Superior temporal gyrus (tissue), 1 donor: Measurements from ENCODE around the gene PRKN.
A peak's percentile ranks its signal among the peaks of the same experiment; 100 is the strongest.

Experiments used
- DNase-seq: peaks from one replicate; pipeline ENCODE4 v3.0.0-alpha.2; 2016; ENCODE audit errors: extremely low spot score

PRKN gene

DNA sequence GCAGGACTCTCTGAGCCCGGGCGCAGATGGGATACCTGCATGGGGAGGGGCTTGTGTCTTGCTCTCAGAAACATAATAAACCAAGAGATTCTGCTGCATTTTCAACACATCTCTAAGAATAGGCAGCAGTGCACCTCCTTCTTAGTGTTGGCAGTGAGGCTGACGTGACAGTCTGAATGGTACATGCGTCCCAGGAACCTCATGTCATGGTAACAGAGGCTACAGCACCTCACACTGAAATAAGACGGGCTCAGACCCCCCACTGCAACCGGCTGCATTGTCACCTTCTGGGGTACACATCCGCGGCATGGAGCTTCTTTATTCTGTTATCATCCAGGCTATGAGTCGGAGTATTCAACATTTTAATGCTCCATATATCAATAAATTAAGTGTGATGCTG is 1056.4 kb downstream of the PRKN start:
- DNase-seq: no peak

DNA sequence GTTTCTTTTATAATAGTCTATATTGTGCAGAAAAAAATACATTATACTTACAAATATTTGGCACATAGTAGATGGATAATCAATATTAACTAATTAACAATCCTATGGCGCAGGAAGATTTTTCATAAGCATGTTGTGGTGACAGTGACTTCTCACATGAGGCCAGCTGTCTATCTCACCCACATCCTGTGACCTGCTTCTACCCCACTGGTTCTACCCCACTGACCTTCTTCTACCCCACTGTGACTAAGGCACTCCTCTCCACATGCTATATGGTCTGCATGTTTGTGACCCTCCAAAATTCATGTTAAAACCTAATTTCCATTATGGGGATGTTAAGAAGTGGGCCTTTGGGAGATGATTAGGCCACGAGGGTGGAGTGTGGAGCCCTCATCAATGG is 1058.9 kb downstream of the PRKN start:
- DNase-seq: no peak

DNA sequence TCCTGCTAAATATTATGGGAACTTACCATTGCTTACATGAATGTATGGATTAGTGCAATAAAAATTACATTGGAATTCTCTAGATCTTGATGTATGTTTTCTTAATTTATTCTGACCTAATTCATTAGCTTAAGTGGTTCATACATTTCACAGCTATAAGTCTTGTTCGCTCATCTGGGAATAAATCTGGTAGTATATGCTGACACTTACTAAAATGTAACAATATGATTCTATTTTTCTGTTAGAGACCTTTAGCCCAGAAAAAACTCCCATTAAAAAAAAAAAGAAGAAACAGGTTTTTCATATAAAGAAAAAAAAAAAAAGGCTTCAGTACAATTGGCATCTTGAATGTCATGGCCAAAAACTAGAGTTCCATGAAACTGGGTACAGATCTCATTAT is 1059.6 kb downstream of the PRKN start:
- DNase-seq: no peak

DNA sequence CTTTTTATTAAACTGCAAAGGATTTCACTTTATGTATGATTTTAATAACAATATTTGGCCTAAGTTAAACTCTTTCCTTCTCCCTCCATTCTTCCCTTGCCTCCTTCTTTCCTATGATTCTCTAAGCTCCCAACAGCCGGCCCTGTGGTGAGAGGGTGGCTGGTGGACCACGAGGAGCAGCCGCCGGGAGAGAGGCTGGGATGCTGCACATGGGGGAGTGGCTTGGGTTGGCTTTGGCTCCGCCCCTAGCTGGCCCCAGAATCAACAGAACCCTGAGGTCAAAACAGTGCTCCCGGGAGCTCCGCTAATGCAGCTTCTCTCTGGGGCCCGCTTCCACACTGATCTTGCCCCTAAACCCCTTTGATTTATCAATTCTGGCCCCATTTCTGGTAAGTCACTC is 1063.9 kb downstream of the PRKN start:
- no peak for DNase-seq

DNA sequence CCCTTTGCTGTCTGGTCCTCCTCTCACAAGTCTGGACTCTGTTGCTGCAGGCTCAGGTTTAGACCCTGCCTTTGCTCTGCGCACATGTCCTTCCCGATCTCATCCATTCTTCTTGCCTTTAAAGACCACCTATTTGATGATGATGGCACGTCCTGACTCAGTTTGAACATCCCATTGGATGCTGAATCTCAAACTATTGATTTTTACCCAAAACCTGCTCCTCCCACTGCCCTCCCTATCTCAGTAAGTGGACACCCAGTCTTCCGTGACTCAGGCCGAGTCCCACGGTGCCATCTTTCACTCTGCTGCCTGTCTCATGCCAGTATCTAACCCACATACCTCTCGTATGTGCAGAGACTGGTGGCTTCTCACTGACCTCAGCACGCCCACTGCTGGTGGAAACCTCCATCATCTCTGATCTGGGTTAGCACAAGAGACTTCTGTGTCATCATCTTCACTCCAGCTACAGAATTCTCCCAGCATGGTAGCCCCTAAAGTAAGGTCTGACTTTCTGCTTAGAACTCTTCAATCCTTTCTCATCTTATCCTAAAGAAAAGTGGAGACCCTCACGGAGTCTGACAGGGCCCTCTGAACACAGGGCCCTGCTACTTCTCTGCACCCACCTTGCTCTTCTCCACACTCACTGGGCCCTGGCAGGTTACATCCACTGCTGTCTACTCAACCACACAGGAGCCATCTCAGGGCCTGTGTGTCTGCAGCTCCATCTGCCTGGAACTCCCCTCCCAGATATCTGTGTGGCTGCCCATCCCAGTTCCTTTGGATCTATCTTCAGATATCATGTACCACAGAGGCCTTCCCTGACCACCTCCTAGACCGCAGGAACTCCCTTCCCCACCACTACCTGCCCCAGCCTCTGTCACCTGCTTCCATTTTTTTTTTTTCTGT is 1066.6 kb downstream of the PRKN start:
- DNase-seq: no peak

DNA sequence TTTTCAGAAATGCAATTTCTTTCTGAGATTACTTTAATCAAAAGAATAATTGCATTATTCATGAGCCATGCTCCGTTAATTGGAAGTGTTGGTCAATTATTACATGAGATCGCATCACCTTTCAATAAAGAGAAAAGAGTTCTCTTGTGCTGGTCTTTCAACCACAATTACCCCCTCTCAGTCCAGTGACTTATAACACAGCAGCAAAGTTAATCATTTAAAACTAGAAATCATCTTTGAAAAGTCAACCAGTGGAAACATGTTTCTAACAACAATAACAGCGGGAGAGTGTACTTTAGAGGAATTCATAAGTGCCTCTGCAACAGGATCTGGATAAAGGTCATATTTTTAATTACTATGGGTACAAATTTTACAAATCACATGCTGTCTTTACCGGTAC is 1069.4 kb downstream of the PRKN start:
- DNase-seq: no peak

DNA sequence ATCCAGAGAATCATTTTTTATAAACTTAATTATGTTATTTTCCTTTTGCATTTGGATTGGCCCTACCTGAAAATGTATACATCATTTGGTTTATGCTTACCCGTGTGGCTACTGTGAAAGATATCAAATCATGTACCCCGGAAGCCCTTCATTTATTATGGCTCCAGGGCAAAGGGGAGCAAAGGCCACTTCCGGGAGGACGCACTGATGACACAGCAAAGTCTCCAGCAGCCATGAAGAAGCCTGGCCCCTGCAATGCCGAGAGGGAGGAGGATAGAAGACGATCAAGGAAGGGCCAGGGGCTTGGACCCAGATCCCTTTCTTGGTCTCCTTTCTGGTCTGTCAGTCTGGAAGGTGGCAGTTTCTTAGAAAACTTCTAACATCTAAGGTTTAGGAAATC is 1073.4 kb downstream of the PRKN start:
- no peak for DNase-seq

DNA sequence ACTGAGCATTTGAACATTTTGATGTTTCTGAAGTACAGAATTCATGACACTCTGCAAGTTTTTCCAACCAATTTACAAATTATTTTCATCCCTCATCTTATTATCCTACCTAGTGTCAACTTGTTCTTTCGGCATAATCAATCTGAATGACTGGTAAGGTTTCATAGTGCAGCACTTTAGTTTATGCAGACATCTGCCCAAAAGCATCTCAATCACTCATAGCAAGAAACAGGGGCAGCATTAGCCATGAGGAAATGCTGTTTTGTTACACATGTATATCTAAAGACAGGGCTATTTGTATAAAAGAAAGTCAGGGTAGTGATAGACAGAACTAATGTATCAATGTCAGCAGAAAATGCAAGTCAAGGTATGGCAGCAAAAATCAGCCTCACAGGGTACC is 1075.6 kb downstream of the PRKN start:
- no peak for DNase-seq

DNA sequence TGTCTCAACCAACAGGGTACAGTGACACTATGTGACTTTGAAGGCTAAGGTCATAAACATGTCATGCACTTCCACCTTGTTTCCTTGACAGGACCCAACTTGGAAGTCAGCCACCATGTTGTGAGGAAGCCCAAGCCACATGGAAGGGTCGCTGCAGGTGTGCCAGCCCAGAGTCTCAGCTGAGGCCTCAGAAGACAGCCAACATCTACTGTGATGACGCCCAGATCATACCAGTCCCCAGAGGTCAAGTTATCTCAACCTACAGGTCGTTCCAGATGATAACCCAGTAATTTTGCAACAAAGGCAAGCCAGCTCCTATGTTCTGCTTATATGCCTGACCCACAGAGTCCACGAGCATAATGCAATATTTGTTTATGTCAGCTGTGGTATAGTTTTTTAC is 1077.7 kb downstream of the PRKN start:
- no peak for DNase-seq

DNA sequence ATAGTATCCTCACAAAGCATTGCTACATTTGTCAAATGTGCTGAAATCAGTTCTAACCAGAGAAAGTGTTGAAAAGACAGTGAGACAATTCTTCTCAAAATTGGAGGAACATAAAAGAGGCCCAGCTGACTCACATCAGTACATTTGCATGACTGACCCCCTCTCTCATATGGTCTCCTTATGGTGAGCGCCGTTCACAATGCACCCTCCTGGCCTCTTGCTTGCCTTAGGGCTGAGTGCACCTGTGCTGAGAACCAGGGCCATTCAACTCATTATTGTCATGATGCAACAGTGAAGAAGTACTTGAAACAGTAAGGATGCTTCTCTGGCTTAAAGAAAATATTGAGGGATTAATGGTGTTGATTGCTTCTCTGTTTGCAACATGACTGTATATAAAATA is 1078.5 kb downstream of the PRKN start:
- DNase-seq: no peak

DNA sequence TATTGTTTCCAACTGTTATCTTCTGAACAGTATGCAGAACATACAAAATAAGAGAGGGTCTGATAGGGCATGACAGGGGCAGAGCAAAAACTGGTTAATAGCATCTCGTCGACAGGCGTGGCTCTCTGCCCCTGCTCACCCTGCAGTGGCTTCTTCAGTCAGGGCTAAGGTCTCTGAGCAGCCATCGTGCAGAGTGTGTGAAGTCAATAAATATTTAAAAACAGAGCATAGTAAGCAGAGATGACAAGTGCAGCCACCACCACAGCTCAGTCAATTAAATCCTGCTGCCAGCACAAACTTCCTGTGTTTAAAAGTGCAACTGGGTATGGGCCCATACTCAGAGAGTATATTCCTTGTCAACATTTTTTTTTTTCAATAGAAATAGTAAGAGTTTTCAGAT is 1080.3 kb downstream of the PRKN start:
- no peak for DNase-seq

DNA sequence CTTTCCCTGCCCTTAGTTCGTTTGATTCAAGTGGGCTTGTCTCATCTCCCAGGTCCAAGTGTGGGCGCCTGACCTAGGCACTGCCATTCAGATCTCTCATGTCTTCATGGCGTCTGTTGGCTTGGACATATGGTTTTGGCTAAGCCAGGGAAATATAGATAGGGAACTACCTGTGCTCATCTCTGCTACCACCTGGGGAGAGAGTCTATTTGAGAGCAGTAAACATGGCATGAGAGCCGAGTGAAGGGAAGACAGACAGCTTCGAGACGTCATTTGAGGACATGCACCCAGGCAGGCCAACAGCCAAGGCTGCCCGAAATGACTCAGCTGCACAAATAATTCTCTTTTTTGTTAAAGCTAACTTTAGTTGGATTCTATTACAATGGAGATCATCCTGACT is 1083.0 kb downstream of the PRKN start:
- no peak for DNase-seq

DNA sequence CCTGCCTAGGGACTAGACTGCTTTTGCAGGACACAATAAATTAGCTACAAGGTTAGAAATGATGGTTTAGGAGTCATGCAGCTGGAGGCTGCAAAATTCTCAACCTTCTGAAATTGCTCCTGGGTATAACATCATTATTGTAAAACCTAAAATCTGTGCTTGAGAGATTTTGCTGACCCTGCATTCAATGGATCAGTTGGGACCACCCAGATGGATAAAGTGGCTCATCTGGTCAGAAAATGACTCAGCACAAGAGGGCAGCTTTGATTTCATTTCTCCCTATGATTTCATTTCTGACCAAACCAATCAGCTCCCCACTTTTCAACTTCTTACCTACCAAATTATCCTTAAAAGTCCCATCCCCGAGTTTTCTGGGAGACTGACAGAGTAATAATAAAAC is 1086.4 kb downstream of the PRKN start:
- no peak for DNase-seq

DNA sequence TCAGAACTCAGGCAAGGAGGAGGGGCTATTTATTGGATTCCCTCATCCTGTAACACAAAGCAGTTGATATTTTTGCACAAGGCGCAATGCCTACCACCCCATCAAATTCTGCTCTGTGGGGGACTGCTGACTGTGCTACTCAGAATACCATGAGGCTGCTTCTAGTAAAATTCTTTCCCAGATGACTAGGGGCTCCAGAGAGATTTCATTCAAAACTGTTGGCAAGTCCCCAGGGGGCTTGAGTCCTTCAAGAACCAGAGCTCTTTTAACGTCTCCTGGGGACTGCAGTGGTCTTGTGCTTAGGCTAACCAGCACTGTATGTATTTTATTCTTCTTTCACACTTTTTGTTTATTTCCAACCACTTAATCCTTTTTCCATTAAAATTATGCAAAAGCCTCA is 1087.8 kb downstream of the PRKN start:
- no peak for DNase-seq

DNA sequence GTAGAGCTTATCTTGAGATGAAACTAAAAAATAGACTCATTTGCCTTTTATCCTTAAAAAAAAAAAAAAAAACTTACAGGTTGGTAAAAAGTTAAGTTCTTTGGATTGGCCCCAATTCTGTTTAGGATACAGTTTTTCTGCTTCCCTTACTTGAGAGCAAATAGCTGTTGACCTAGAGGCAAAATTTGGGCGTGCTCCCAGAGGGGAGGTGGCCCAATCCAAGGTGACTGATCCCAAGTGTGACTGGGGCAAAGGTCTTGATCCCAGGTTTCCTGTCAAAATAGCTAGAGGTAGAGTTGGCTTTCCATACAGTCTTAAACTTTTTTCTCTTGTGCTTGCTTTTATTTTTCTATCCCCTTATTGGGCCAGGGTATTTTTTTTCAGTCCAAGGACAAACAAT is 1089.9 kb downstream of the PRKN start:
- no peak for DNase-seq

DNA sequence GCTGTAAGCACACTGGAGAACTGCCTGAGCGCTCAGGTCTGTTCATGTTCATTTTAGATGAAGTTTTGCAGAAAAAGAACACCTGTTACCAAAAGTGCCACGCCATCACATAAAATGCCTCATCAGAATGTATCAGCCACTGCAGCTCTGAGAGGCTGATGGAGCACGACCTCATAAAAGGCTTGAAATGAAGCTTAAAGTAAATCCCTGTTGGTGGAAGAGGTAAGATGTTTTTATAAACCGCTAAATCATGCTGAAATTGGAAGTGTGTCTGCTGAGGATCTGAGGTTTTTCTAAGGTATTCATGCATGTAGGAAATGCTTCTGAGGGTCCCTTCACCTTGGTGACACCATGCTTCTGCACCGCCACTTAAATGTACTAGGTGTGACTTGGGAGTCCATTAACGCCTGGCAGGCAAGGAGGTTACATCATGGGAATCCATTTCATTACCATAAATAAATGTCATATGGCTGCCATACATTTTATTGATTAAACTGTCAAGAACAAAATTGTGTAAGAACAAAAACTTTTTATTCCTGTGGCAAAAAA is 1090.6 kb downstream of the PRKN start:
- DNase-seq: no peak

DNA sequence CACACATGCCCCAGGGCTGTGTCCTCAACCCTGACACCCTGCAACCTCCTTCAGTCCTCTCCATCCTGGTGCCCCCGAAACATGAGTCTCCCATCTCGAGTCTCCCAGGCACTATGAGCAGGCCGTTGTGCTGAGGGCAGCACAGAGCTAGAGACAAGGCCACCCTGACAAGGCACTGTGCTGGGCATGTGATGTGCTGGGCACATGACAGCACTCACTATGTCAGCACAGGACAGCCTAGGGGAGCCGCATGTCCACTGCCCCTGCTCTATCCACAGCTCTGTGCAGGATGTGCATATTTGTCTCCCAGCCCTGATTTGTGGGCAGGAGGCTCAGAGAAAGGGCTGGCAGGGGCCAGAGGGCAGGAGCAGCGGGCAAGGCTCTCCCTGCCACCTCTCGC is 1091.6 kb downstream of the PRKN start:
- no peak for DNase-seq

DNA sequence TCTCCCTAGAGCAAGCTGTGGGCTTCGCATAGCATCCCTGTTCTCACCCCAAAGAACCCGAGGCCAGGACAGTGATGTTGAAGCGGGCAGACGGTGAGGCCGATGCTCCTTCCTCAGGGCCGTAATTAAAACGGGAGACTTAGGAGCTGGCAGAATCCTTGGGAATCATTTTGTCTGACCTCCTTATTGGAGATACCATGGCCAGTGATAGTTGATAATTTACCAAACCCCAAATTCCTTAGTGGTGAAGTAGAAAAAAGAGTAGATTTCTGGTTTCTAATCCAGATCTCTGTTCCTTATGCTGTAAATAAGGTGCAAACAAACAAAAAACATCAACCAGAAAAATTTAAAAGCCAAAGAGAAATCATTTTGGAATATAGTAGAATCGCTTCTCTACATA is 1092.7 kb downstream of the PRKN start:
- DNase-seq: no peak

DNA sequence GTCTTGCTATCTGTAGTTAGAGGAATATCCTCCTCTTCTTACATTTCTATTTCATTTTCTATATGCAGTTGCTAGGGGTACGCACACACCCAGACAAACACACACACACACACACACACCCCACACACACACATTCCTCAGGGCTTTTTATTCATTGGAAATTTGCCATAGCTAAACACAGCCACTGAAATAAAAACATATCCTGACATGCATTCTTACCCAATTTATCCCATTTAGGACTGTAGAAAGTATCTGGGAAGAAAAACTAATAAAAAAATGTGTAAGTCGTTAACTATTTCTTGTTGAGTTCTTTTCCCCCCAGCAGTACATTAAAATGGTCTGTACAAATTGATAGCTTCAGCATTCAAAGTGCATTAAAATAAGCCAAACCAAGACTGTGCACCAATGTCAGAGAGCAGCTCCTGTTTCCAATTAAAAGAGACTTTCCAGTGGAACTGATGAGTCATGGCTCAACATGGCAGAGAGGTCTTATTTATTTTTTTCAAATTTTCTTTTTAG is 1095.8 kb downstream of the PRKN start:
- no peak for DNase-seq

DNA sequence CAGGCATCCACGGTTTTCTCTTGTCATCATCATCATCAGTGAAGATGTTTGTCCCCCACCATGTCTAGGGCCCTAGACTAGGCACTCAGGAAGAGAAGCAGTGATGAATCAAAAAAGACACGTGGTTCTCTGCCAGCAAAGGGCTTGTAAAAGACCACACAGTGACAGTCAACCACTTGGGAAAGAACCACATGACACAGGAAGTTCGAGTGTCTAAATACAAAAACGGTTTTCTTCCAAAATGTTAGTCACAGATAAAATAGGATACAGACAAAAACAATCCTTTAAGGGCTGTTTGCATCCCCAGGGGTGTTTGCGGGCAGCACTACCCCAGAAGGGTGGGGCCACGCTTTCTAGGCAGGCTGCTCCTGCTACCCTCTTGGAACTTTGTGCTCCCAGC is 1096.9 kb downstream of the PRKN start:
- DNase-seq: no peak

DNA sequence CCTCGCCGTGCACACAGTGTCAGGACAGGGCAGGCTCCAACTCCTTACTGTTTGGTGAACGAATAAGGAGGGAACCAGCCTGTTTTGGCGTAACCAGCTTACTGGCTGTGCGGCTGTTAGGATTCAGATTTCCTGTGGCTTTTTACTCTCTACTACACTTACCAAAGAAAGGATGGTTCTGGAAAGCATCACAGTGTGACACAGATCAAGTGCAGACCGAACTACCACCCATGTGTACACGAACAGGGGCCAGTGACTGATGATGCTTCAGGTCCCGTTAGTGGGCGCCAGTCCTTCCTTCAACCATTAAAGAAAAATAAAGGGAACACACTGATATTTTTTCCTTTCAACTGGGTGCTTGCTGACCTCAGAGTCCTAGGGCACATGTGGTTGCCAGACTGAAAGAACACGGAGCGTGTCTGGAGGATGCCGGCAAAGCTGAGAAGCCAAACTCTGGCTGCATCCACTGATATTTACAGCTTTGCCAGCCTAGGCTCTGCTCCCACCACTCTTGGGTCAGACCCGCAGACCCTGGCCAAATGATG is 1101.4 kb downstream of the PRKN start:
- no peak for DNase-seq

DNA sequence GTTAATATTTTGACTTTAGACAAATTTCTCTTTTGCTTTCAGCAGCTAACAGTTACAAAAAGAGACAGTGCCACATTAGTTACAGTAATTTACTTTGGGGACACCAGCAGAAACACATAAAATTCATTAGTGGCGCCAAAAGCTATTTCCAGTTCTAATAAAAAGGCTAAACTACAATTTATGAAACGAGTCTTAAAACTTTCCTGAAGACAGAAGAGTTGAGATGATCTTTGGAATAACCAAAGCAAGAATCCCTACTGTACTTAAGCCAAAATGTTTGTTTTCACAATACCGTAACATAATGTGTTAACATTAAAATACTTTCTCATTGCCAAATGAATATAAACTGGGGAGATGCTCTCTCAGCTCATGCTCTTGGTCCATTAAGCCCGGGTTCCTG is 1103.5 kb downstream of the PRKN start:
- DNase-seq: no peak

DNA sequence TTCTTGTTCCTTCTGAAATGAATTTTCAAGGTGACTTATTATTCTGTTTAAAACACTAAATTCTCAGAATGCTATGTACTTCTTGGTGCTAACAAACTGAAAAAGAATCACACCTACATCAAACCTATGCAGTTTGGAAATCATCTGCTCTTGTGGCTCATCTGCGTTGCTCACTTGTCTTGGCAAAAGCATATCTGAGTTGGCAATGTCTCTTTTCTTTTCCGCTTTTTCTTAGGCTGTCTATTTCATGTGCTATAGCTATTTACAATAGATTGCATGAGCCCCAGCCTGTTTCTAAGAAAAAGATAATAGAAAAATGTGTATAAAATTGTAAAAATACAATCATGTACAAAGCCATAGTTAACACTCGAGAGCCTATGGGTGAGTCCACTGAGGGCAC is 1104.8 kb downstream of the PRKN start:
- peak; percentile 31 for DNase-seq
